ENCODE results near the gene SERPINC1. TPM values are rescaled to one million over a fixed set of nuclear protein-coding genes. Genes with fewer than 3 reads are reported as not detected.

The SERPINC1 gene
- total and polyA plus RNA-seq, 2 of the 13 experiments (the other 11 are each of a cell fraction or from before 2014, with no cell fraction given), result 142 to 205 TPM

GRCh38 chr1:173917149-173917548 is at the start of gene SERPINC1 (continued):
- TF ChIP-seq RBAK (CRISPR knock-in tag; IDR thresholded peaks at IDR 0.05) (no peak), GATA4 (IDR thresholded peaks at IDR 0.05; ENCODE audit: borderline replicate concordance, low read depth) (peak; percentile 18; the same call in 1 of the 2 replicates), PHF21A (CRISPR knock-in tag; IDR thresholded peaks at IDR 0.05) (peak; percentile 42; the same call in 1 of the 2 replicates), MAZ (IDR thresholded peaks at IDR 0.05; ENCODE audit: borderline replicate concordance, low read depth, low read length) (peak; percentile 26; the same call in 1 of the 2 replicates), MAZ (CRISPR knock-in tag; IDR thresholded peaks at IDR 0.05; ENCODE audit: low read depth) (peak; percentile 51; the same call in 1 of the 2 replicates), FOXJ3 (CRISPR knock-in tag; IDR thresholded peaks at IDR 0.05; ENCODE audit: borderline replicate concordance) (0 out of 2 replicates have a peak, but pooled peaks have one; percentile 48), TRAFD1 (CRISPR knock-in tag; IDR thresholded peaks at IDR 0.05; ENCODE audit: borderline replicate concordance) (no peak), NFATC3 (CRISPR knock-in tag; IDR thresholded peaks at IDR 0.05) (no peak), FUBP1 (CRISPR knock-in tag; IDR thresholded peaks at IDR 0.05; ENCODE audit: borderline replicate concordance) (no peak), ZNF350 (CRISPR knock-in tag; IDR thresholded peaks at IDR 0.05; ENCODE audit: borderline replicate concordance, low read depth) (peak; percentile 32; the same call in 1 of the 2 replicates), NFKBIZ (CRISPR knock-in tag; IDR thresholded peaks at IDR 0.05) (0 out of 2 replicates have a peak, but pooled peaks have one; percentile 33), ZNF792 (CRISPR knock-in tag; IDR thresholded peaks at IDR 0.05) (no peak), TEAD2 (CRISPR knock-in tag; IDR thresholded peaks at IDR 0.05) (no peak), ZNF18 (CRISPR knock-in tag; IDR thresholded peaks at IDR 0.05; ENCODE audit: insufficient replicate concordance) (peak; percentile 28), ZNF784 (CRISPR knock-in tag; IDR thresholded peaks at IDR 0.05; ENCODE audit: borderline replicate concordance) (no peak), ZFY (CRISPR knock-in tag; IDR thresholded peaks at IDR 0.05) (peak; percentile 26; the same call in 1 of the 2 replicates), PAX8 (CRISPR knock-in tag; IDR thresholded peaks at IDR 0.05; ENCODE audit: borderline replicate concordance) (no peak), THAP7 (CRISPR knock-in tag; IDR thresholded peaks at IDR 0.05) (no peak), SYNCRIP (IDR thresholded peaks at IDR 0.05; ENCODE audit: insufficient read depth, low read depth, low read length) (no peak), ZNF446 (CRISPR knock-in tag; IDR thresholded peaks at IDR 0.05) (no peak), KAT7 (CRISPR knock-in tag; IDR thresholded peaks at IDR 0.05; ENCODE audit: borderline replicate concordance) (0 out of 2 replicates have a peak, but pooled peaks have one; percentile 37), CAMTA2 (CRISPR knock-in tag; IDR thresholded peaks at IDR 0.05; ENCODE audit: borderline replicate concordance) (no peak), RFXAP (CRISPR knock-in tag; IDR thresholded peaks at IDR 0.05; ENCODE audit: borderline replicate concordance) (peak; percentile 41; the same call in 1 of the 2 replicates), ZMYM2 (CRISPR knock-in tag; IDR thresholded peaks at IDR 0.05) (peak; percentile 49; the same call in 1 of the 2 replicates), POLR2A (IDR thresholded peaks at IDR 0.05; ENCODE audit: insufficient read depth in 1 of 2, low read depth in 2 of 2, low read length in 2 of 2) (peak; percentile 62 to 80)

Measured in HepG2 (cell line).